NCI-H128 (cell line): ENCODE data around the gene IGFBP7.
A peak's percentile ranks its signal among the peaks of the same experiment; 100 is the strongest.

Experiments
- DNase-seq: peaks from one replicate; lab custom pipeline; 2025; ENCODE audit not compliant: unreplicated experiment; lab: John Stamatoyannopoulos, UW

The IGFBP7 gene

GRCh38 chr4:57098415-57098814 lies 11.8 kb downstream of the IGFBP7 start:
- no peak for DNase-seq

- no peak for DNase-seq
Observed at GRCh38 chr4:57097711-57098110, 12.5 kb downstream of the IGFBP7 start.

DNA sequence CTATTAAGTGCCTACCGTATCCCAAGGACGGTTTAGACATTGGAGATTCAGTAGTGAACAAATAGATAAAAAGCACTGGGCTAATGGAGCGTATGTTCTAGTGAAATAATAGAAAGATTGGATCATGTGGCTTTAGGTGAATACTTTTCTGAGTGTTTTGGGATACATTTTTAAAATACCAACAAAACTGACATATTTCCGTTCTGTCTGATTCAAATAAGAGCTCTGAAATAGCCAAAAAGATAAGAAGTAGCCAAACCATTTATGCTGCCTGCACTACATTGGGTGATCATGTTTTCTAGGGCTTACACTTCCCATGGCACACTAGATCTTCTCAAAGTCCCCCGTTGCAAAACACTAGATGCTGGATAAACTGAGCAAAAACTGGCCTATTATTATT lies 14.2 kb downstream of the IGFBP7 start:
- DNase-seq = no peak

GRCh38 chr4:57095245-57095644 lies 14.9 kb downstream of the IGFBP7 start:
- DNase-seq = no peak

- DNase-seq = no peak
Observed at GRCh38 chr4:57094832-57095223, 15.4 kb downstream of the IGFBP7 start.

DNA sequence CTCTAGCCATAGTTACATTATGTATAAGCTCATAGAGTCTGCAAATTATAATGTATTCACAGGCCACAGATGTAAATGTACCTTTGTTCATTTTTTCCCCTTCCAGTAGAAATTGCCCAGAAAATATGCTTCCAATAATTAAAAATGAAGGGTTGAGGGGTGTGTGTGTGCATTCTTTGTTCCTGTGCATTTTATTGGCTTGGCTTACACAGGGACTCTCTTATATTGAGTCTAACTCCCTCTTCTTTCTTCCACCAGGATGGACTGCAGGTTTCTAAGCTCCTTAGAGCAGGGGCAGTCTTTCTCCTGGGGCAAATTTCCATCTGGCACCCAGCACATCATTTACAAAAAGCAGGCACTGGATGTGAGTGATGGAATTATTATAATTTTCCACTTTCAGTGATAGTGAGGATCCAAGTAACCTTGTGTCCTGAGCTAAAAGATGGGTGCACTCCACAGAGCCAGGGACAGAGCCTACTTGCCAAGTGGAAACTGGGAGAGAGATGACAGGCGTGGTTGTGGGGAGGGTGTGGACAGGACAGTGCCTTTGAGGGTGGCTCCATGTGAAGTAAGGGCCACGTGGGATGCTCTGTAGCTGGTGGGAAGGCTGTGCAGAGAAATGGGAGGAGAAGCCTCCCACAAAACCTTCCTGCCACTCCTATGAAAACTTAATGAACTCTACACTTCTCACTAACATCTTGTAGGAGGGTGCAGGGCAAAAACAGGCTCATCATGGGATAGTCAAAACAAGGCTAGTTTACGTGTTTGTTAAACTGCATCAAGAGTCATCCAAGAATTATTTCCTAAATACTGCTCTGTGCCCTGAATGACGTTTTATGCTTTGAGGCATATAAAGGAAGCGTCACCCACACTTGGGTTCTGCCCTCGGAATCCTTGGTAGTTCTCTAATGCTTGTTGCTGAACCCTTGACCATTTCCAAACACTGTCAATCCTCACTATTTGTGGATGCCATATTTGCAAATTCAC lies 16.0 kb downstream of the IGFBP7 start:
- no peak for DNase-seq

GRCh38 chr4:57091657-57092162 lies 18.5 kb downstream of the IGFBP7 start:
- DNase-seq = no peak

DNA sequence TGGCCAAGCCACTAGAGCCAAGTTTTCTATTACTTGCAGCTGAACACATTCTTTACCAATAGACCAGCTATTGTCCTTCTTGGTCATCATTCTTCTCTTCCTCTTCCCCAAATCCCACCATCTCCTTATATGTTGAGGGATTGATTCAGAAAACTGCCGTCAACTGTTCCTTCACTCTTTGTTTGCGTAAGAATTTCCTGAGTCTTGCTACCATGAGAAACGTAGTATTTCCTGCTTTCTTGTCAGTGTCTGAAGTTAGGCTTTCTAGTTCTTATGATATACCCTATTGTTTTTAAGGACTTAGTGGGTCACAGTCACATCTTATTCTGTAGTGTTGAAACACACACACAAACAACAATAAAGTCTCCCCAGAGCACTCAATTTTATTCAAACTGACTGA lies 20.1 kb downstream of the IGFBP7 start:
- no peak for DNase-seq

DNA sequence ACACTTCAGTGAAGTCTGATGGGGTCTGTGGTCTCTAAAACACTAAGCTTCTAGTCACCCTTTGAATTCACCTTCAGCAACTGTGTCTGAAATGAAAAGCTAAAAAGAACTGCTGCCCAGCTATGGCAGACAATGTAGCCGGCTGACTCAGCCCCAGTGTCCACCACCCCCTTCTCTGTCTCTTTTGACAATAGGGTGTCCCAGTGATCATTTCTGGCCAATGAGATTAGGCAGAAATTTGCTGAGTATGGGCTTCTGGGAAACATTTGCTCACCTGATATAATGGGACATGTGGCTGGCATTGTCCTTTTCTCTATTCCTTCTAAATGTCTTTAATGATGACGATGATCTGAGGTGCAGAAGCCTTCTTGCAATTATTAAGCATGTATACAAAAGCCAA lies 20.6 kb downstream of the IGFBP7 start:
- no peak for DNase-seq

DNA sequence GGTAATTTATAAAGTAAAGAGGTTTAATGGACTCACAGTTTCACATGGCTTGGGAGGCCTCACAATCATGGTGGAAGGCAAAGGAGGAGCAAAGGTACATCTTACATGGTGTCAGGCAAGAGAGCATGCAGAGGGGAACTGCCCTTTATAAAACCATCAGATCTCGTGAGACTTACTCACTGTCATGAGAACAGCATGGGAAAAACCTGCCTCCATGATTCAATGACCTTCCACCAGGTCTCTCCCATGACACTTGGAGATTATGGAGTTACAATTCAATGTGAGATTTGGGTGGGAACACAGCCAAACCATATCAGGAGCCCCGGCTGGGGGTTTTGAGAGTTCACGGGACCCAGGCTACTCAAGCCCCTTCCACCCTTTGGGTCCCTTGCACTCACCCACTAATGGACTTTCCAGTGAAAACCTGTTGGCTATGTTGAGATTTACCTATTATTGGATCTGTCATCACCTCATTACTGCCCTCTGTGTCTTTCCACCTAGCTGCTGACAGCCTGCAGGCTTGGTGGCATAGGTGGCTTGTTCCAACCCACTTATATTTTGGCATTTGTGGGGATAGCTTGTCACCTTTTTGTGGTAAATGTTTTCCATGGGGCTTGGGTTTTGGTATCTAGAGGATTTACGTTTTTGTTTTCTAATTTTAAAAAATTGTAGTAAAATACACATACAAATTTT lies 24.0 kb downstream of the IGFBP7 start:
- DNase-seq = no peak

DNA sequence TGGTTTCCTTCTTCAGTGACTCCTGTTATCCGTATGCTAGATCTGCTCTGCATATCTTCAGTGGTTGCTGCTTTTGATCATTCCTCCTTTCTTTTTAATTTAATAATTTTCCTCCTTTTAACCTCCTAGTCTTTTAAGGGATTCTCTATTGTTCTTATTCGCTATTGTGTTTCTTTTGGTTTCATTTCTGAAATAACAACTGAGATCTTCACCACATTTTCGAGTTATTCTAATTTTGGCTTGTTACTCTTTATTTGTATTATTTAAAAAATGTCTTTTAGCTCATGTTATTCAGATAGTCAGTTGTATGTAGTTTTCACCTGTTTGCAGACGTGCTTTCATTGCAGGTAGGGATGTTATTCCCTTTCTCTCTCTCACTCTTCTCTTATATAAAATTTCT lies 24.9 kb downstream of the IGFBP7 start:
- no peak for DNase-seq

GRCh38 chr4:57084360-57084759 lies 25.8 kb downstream of the IGFBP7 start:
- DNase-seq = no peak

DNA sequence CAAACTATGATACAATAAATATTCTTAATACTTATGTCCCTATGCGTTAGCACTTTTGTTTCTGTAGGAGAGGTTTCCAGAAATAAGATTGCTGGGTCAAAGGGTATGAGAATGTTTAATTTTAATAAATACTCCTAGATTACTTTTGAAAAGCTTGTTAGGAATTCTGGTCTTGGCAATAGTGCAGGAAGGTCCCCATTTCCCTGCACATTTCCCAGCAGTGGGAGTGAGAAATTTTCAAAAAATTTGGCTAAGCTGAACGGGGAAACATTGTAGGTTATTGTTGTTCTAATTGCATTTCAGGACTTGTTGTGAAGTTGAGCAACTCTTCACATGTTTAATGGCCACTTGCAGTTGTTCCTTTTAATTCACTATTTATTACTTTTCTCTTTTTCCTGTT lies 27.1 kb downstream of the IGFBP7 start:
- DNase-seq = no peak

GRCh38 chr4:57081651-57082621 lies 28.2 kb downstream of the IGFBP7 start:
- DNase-seq = no peak

- no peak for DNase-seq
Observed at GRCh38 chr4:57080781-57081650, 29.2 kb downstream of the IGFBP7 start.

- DNase-seq = peak; percentile 20
Observed at GRCh38 chr4:57078685-57079521, 31.3 kb downstream of the IGFBP7 start.

GRCh38 chr4:57077550-57078343 lies 32.4 kb downstream of the IGFBP7 start:
- no peak for DNase-seq

- DNase-seq = no peak
Observed at GRCh38 chr4:57076646-57077045, 33.5 kb downstream of the IGFBP7 start.
